GM21390 (cell line): Measurements from ENCODE around the gene ERGIC1.
"Not testable (repeated sequence)": the region's sequence is repeated elsewhere in the genome, so short reads cannot be mapped to it uniquely, and the experiment has no call there.

ENCODE experiments used
- ATAC-seq: cut with Tn5 transposase; IDR thresholded peaks from one replicate; pipeline ENCODE4 v1.9.1; 2021; ENCODE audit not compliant: unreplicated experiment

ERGIC1 gene

GRCh38 chr5:172800088-172800551 is 33.9 kb upstream of the ERGIC1 start:
- no peak for ATAC-seq

GRCh38 chr5:172801179-172801671 is 32.8 kb upstream of the ERGIC1 start:
- ATAC-seq: no peak

- no peak for ATAC-seq
These were observed 31.9 kb upstream of the ERGIC1 start for GRCh38 chr5:172802112-172802511.

GRCh38 chr5:172802567-172803176 is 31.4 kb upstream of the ERGIC1 start:
- no peak for ATAC-seq

GRCh38 chr5:172805018-172805683 is 28.9 kb upstream of the ERGIC1 start:
- ATAC-seq: no peak

- ATAC-seq: no peak
These were observed 28.3 kb upstream of the ERGIC1 start for GRCh38 chr5:172805736-172806255.

- peak; percentile 96 for ATAC-seq
These were observed 27.0 kb upstream of the ERGIC1 start for GRCh38 chr5:172806897-172807672.

GRCh38 chr5:172807766-172808311 is 26.2 kb upstream of the ERGIC1 start:
- ATAC-seq: no peak

GRCh38 chr5:172809774-172810173 is 24.3 kb upstream of the ERGIC1 start:
- no peak for ATAC-seq

GRCh38 chr5:172810996-172811395 is 23.1 kb upstream of the ERGIC1 start:
- ATAC-seq: not testable (repeated sequence)

- no peak for ATAC-seq
These were observed 18.4 kb upstream of the ERGIC1 start for GRCh38 chr5:172815631-172816030.

GRCh38 chr5:172816925-172817562 is 17.0 kb upstream of the ERGIC1 start:
- ATAC-seq: no peak

GRCh38 chr5:172817664-172818063 is 16.4 kb upstream of the ERGIC1 start:
- ATAC-seq: no peak

GRCh38 chr5:172818081-172818480 is 16.0 kb upstream of the ERGIC1 start:
- no peak for ATAC-seq

- ATAC-seq: no peak
These were observed 14.5 kb upstream of the ERGIC1 start for GRCh38 chr5:172819569-172819968.

GRCh38 chr5:172820046-172820767 is 13.8 kb upstream of the ERGIC1 start:
- ATAC-seq: no peak

GRCh38 chr5:172821340-172821985 is 12.6 kb upstream of the ERGIC1 start:
- no peak for ATAC-seq

GRCh38 chr5:172823840-172824362 is 10.2 kb upstream of the ERGIC1 start:
- no peak for ATAC-seq

- ATAC-seq: no peak
These were observed 8.3 kb upstream of the ERGIC1 start for GRCh38 chr5:172825610-172826204.
